GM18526 (cell line): ENCODE results near the gene ACOT13.

Experiments
- POLR2A ChIP-seq: IDR thresholded peaks from 3 replicates; pipeline ENCODE4 v1.6.1; 2011; ENCODE audit not compliant: insufficient read length; ENCODE audit errors: extremely low read depth

ACOT13 gene

DNA sequence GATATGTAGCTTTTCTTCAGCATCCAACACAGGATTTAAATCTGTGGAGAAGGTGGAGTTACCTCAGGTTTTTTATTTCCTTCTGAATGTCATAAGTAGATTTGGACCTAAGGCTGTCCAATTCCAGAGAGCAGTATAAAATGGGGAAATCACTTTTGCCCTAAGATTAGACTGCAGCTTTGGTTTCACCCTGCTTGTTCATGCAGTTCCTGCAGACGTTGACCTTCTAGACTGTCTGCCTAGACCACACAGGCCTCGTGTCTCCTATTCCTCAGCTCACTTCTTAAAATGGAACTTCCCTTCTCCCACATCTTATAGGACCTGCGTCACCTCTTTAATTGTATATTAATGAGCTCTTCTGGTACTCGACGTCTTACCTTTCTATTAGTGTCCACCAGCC lies 78.0 kb downstream of the ACOT13 start:
- TF ChIP-seq POLR2A, result no peak

DNA sequence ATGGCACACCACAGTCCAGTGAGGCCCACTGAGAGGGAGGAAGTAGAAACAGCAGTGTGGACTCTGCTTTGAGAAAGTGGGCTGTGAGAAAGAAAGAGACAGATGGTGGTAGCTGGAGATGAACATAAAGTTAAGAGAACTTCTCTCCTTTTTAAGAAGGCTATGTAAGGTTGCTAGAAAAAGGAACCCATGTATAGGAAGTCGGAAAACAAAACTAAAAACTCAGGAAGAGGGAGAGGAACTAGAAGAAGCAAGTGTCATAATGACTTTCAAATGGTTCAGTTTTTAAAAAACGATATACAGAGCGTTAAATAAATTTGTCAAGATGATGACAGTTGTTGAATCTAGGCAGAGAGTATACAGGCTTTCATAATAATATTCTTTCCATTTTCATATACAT lies 82.4 kb downstream of the ACOT13 start:
- no peak for TF ChIP-seq POLR2A

- TF ChIP-seq POLR2A, result no peak
These were observed 85.6 kb downstream of the ACOT13 start for GRCh38 chr6:24752503-24752902.

GRCh38 chr6:24752917-24753492 lies 86.1 kb downstream of the ACOT13 start:
- no peak for TF ChIP-seq POLR2A

DNA sequence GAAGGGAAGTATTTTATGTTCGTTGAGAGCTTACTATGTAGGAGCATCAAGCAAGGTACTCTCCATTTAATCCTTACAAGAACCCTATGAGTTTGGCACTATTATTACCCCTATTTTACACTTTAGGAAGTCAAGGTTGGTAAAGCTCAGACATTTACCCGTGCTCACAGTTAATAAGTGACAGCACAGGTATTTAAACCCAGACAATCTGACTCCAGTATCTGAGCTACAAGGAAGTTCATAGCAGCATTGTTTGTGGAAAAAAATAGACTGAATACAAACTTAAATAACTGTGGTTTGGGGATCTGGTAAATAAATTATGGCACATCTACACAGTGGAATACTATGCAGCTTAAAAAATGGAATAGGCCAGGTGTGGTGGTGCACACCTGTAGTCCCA lies 86.7 kb downstream of the ACOT13 start:
- no peak for TF ChIP-seq POLR2A
